C4-2B (cell line): Measurements from ENCODE around the gene TECPR1.

Experiments used
- CTCF ChIP-seq: fragments of 450-650 bp; conservative IDR thresholded peaks from 2 replicates; pipeline ENCODE4 v1.5.1; 2017; ENCODE audit warnings: mild to moderate bottlenecking
- ZFX ChIP-seq: fragments of 450-650 bp; IDR thresholded peaks from 2 replicates; pipeline ENCODE4 v1.6.1; 2017

GRCh38 chr7:98209166-98209920 lies 42.7 kb downstream of the TECPR1 start:
- TF ChIP-seq CTCF (no peak), ZFX (no peak)
